Spleen (tissue), 11 donors: ENCODE data around the gene MICAL2. TPM values are rescaled to one million over a fixed set of nuclear protein-coding genes. Genes with fewer than 3 reads are reported as not detected.

Experiments used
- DNase-seq: peaks from one replicate; pipeline ENCODE4 v3.0.0-alpha.2; 2020
- H3K27ac ChIP-seq, 8 donors: fragments of 200-600 bp; sonication (generic) in 7 of 8; 1 replicate in 4 of 8; 2 replicates in 4 of 8; pipeline versions ENCODE4 v1.5.0 to v1.8.0; 2016 to 2021; ENCODE audit warnings: inconsistent platforms in 4 of 8, mild to moderate bottlenecking in 4 of 8, moderate library complexity in 1 of 8
- H3K27me3 ChIP-seq, 7 donors: fragments of 200-600 bp; sonication (generic) in 6 of 7; replicated peaks in 1 of 7; 1 replicate in 4 of 7; 2 replicates in 3 of 7; pipeline versions ENCODE4 v1.5.0 to v1.8.0; 2016 to 2021; ENCODE audit warnings: inconsistent platforms in 3 of 7, mild to moderate bottlenecking in 1 of 7
- H3K36me3 ChIP-seq, 6 donors: fragments of 200-600 bp; sonication (generic) in 5 of 6; 1 replicate in 4 of 6; 2 replicates in 2 of 6; pipeline versions ENCODE4 v1.5.0 to v1.8.0; 2016 to 2021; ENCODE audit warnings: inconsistent platforms in 2 of 6
- H3K4me1 ChIP-seq, 6 donors: fragments of 200-600 bp; sonication (generic) in 5 of 6; 1 replicate in 3 of 6; 2 replicates in 3 of 6; pipeline versions ENCODE4 v1.5.0 to v1.8.0; 2016 to 2021; ENCODE audit warnings: inconsistent platforms in 3 of 6
- H3K4me3 ChIP-seq, 8 donors: fragments of 200-600 bp; sonication (generic) in 7 of 8; 1 replicate in 4 of 8; 2 replicates in 4 of 8; pipeline versions ENCODE4 v1.5.0 to v1.8.0; 2016 to 2021; ENCODE audit warnings: inconsistent platforms in 4 of 8, mild to moderate bottlenecking in 4 of 8, moderate library complexity in 2 of 8
- H3K9me3 ChIP-seq, 8 donors: fragments of 200-600 bp; sonication (generic) in 7 of 8; 1 replicate in 4 of 8; 2 replicates in 4 of 8; pipeline versions ENCODE4 v1.5.0 to v1.8.0; 2016 to 2021; ENCODE audit warnings: inconsistent platforms in 4 of 8
- CTCF ChIP-seq, 11 experiments: fragments of 200-600 bp in 7 of 11; fragments of 450-650 bp in 4 of 11; sonication (generic) in 4 of 11; IDR thresholded peaks in 8 of 11; conservative IDR thresholded peaks in 3 of 11; 1 replicate in 7 of 11; 2 replicates in 4 of 11; pipeline versions ENCODE4 v1.4.0 to v1.8.0; 2016 to 2021; ENCODE audit warnings: antibody characterized with exemption in 11 of 11, inconsistent platforms in 4 of 11, mild to moderate bottlenecking in 1 of 11
- POLR2A ChIP-seq, 3 donors: fragments of 450-650 bp; IDR thresholded peaks; one replicate each; pipeline ENCODE4 v1.5.1; 2017; ENCODE audit warnings: antibody characterized with exemption in 3 of 3, mild to moderate bottlenecking in 1 of 3
- POLR2AphosphoS5 ChIP-seq, 3 donors: sonication (generic); formaldehyde crosslinking; IDR thresholded peaks; one replicate each; pipeline ENCODE4 v1.5.1; 2017; ENCODE audit warnings: antibody characterized with exemption in 3 of 3
- WGBS, 5 donors: extraction: QIAGEN DNeasy Blood & Tissue Kit in 3 of 5; methylation state at CpG; one replicate each; pipeline versions ENCODE4 v1.1.5 to v1.1.7; 2013 to 2018; 5-methylcytosine and 5-hydroxymethylcytosine counted together
- intact Hi-C: fragments of 100-400 bp; cut with DNase I; formaldehyde crosslinking; loops from one replicate; pipeline ENCODE4 v1.15.0; 2023; ENCODE audit warnings: low total_unique reads
- polyA plus RNA-seq, 3 donors: library from polyadenylated mRNA; stranded (reverse); fragments of 200-250 nt; gene quantifications; one replicate each; pipeline ENCODE4 v1.2.1, GENCODE V29; 2013
- total RNA-seq, 7 donors: library from RNA; depleted of rRNA in 3 of 7; stranded (reverse); fragments of >200 nt in 3 of 7; fragmentation: NEBNext Ultra II Directional in 4 of 7; extraction: Animal tissue kit (Norgen Biotek cat#: 25700) in 4 of 7; gene quantifications; one replicate each; pipeline versions ENCODE4 v1.1.0 to v1.2.1, GENCODE V29; 2016 to 2021
- donor health status: healthy with polysubstance abuse.
- donor health status: DM: no; HTN: no; CAD: no; lungs with moderate emphysema.
- donor health status: DM: no; HTN: no; CAD: no.
- donor health status: Bipolar disorder and iron deficiency.
- donor health status: healthy.
- donor health status: DM: no; HTN: no; CAD: no.
- donor health status: DM: yes; HTN: yes; CAD: no.

Gene MICAL2
- total and polyA plus RNA-seq, 10 donors, result 1.9 to 50.8 (median 32.3) TPM

DNA sequence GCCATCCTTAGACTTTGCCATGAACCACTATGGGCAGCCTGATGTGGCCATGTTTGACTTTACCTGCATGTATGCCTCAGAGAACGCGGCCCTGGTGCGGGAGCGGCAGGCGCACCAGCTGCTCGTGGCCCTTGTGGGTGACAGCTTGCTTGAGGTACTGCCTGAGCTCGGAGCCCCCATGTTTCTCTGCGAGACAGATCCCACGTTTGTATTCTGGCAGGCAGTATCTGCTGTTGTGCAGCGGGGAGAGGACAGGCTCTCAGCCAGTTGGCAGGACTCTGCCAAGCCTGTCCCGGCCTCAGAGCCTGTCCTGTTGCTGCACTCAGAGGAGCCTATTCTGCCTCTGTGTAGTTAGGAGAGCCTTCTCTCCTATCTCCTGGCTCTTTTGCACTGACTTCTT lies 109.9 kb downstream of the MICAL2 start:
- Histone ChIP-seq H3K4me1 (peaks cover 15 to 79% (median 53%) of the 10 kb centered on the region in 6 donors), H3K36me3 (peaks cover 0 to 47% (median 0%) of the 10 kb centered on the region in 6 donors), H3K27ac (peak overlapping the region in 1 of 8 donors; percentile 11), H3K4me3 (no peak overlapping the region), H3K9me3 (no peaks in the 10 kb centered on the region), H3K27me3 (peaks cover 0 to 20% (median 0%) of the 10 kb centered on the region in 7 donors)
- DNase-seq, result no peak
- WGBS, 5 donors, result 78 to 88% (median 80%) methylated on average over 9 to 11 of the region's 11 CpGs
- intact Hi-C loops, result no loop called here
- TF ChIP-seq POLR2AphosphoS5 (IDR thresholded peaks at IDR 0.05), result peak in 1 of 3 donors; percentile 8
- no peak for TF ChIP-seq CTCF (IDR thresholded peaks at IDR 0.05 in 8 of 11, conservative IDR thresholded peaks at IDR 0.05 in 3 of 11)
- no peak for TF ChIP-seq POLR2A (IDR thresholded peaks at IDR 0.05)

DNA sequence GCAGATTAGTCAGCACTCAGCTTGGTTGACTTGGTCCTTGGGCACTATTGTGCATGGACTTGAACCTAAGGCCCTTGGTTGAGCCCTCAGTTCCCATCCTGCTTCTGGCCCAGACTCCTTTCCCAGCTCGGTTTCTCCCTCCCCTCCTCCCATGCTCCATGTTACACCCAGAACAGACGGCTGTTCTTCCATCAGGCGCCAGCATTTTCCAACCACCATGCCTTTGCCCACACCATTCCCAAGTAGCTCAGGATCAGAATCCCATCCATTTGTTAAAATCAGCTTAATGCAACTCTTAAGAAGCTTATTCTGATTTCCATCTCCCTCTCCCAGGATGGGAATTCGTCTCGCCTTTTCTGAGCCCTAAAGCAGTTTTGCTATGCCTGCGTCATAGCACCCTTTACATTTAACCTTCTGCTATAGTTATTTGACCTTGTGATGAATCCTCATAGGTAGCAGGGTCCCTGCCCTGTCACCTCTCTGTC lies 110.7 kb downstream of the MICAL2 start:
- no peak overlapping the region for H3K27ac ChIP-seq
- WGBS, 5 donors, result 90 to 96% (median 93%) methylated on average over 6 of the region's 6 CpGs
- H3K4me1 ChIP-seq, result peaks cover 15 to 75% (median 48%) of the 10 kb centered on the region in 6 donors
- intact Hi-C loops, result no loop called here
- H3K9me3 ChIP-seq, result no peaks in the 10 kb centered on the region
- H3K36me3 ChIP-seq, result peaks cover 0 to 45% (median 0%) of the 10 kb centered on the region in 6 donors
- DNase-seq, result no peak
- peaks cover 0 to 20% (median 0%) of the 10 kb centered on the region in 7 donors for H3K27me3 ChIP-seq
- H3K4me3 ChIP-seq, result no peak overlapping the region
- TF ChIP-seq CTCF (IDR thresholded peaks at IDR 0.05 in 8 of 11, conservative IDR thresholded peaks at IDR 0.05 in 3 of 11), result no peak
- TF ChIP-seq POLR2A (IDR thresholded peaks at IDR 0.05), result no peak

GRCh38 chr11:12222055-12222792 lies 111.8 kb downstream of the MICAL2 start:
- Histone ChIP-seq H3K4me1 (peaks cover 15 to 67% (median 45%) of the 10 kb centered on the region in 6 donors), H3K36me3 (peaks cover 0 to 45% (median 2%) of the 10 kb centered on the region in 6 donors), H3K4me3 (no peak overlapping the region), H3K27ac (peak overlapping the region in 2 of 8 donors; percentile 81 to 85), H3K27me3 (peaks cover 0 to 14% (median 0%) of the 10 kb centered on the region in 7 donors), H3K9me3 (no peaks in the 10 kb centered on the region)
- no peak for DNase-seq
- 42 to 63% (median 54%) methylated on average over 11 to 17 of the region's 17 CpGs for whole genome bisulfite sequencing, 5 donors
- intact Hi-C loops, result no loop called here
- TF ChIP-seq POLR2AphosphoS5 (IDR thresholded peaks at IDR 0.05), result peak in 2 of 3 donors; percentile 31 to 44
- TF ChIP-seq CTCF (IDR thresholded peaks at IDR 0.05 in 8 of 11, conservative IDR thresholded peaks at IDR 0.05 in 3 of 11), result no peak
